Skeletal muscle tissue (tissue), 4 donors: Measurements from ENCODE around the gene FAM13A. TPM values are rescaled to one million over a fixed set of nuclear protein-coding genes. Genes with fewer than 3 reads are reported as not detected.

Experiments used
- H3K27ac ChIP-seq: one replicate; pipeline ENCODE4 v1.7.0; 2013; ENCODE audit warnings: mild to moderate bottlenecking, low read depth, low read length, inconsistent platforms
- H3K27me3 ChIP-seq, 3 donors: one replicate each; pipeline ENCODE4 v1.7.0; 2013; ENCODE audit warnings: low read length in 3 of 3; ENCODE audit not compliant: control insufficient read depth in 3 of 3, insufficient read depth in 3 of 3
- H3K36me3 ChIP-seq, 3 donors: one replicate each; pipeline ENCODE4 v1.7.0; 2013; ENCODE audit warnings: low read length in 3 of 3; ENCODE audit not compliant: control insufficient read depth in 3 of 3, insufficient read depth in 3 of 3
- H3K4me1 ChIP-seq, 3 donors: one replicate each; pipeline ENCODE4 v1.7.0; 2013; ENCODE audit warnings: low read length in 3 of 3, mild to moderate bottlenecking in 3 of 3; ENCODE audit not compliant: control insufficient read depth in 3 of 3, insufficient read depth in 3 of 3
- H3K4me3 ChIP-seq, 3 donors: one replicate each; pipeline ENCODE4 v1.7.0; 2013; ENCODE audit warnings: low read length in 3 of 3
- H3K9ac ChIP-seq, 3 donors: one replicate each; pipeline ENCODE4 v1.7.0; 2013; ENCODE audit warnings: low read length in 3 of 3, mild to moderate bottlenecking in 3 of 3, moderate library complexity in 2 of 3, low read depth in 1 of 3
- H3K9me3 ChIP-seq, 3 donors: one replicate each; pipeline ENCODE4 v1.7.0; 2013; ENCODE audit warnings: low read length in 3 of 3; ENCODE audit not compliant: control insufficient read depth in 3 of 3
- total RNA-seq: library from RNA; depleted of rRNA; stranded (reverse); fragments of >200 nt; gene quantifications from one replicate; pipeline ENCODE4 v1.2.3, GENCODE V29; 2014
- donor health status: Osteomylitis.

FAM13A gene
- total RNA-seq, 1 donor from 2014 or later, result 41.8 TPM

- no peak overlapping the region for H3K4me3 ChIP-seq
- H3K9ac ChIP-seq, result no peak overlapping the region
- H3K36me3 ChIP-seq, result no peaks in the 10 kb centered on the region
- H3K27me3 ChIP-seq, result no peaks in the 10 kb centered on the region
- H3K9me3 ChIP-seq, result no peaks in the 10 kb centered on the region
- H3K4me1 ChIP-seq, result peaks cover 0 to 6% (median 5%) of the 10 kb centered on the region in 3 donors
- H3K27ac ChIP-seq, result no peak overlapping the region
Observed at GRCh38 chr4:88991746-88992145, 65.2 kb downstream of the FAM13A start.

GRCh38 chr4:88989990-88990389, 67.0 kb downstream of the FAM13A start:
- no peaks in the 10 kb centered on the region for H3K27me3 ChIP-seq
- no peaks in the 10 kb centered on the region for H3K9me3 ChIP-seq

GRCh38 chr4:88985088-88985773, 71.8 kb downstream of the FAM13A start:
- Histone ChIP-seq H3K4me3 (no peak overlapping the region), H3K27ac (no peak overlapping the region), H3K36me3 (no peaks in the 10 kb centered on the region), H3K9ac (no peak overlapping the region), H3K4me1 (peaks cover 0 to 5% (median 4%) of the 10 kb centered on the region in 3 donors), H3K9me3 (no peaks in the 10 kb centered on the region), H3K27me3 (no peaks in the 10 kb centered on the region)

More at GRCh38 chr4:88989990-88990389, 67.0 kb downstream of the FAM13A start:
- H3K4me1 ChIP-seq, result peaks cover 0 to 6% (median 5%) of the 10 kb centered on the region in 3 donors
- no peaks in the 10 kb centered on the region for H3K36me3 ChIP-seq
- H3K27ac ChIP-seq, result no peak overlapping the region
- no peak overlapping the region for H3K4me3 ChIP-seq
- peak overlapping the region in 2 of 3 donors; percentile 7 to 47 for H3K9ac ChIP-seq

GRCh38 chr4:88982757-88983156, 74.2 kb downstream of the FAM13A start:
- no peak overlapping the region for H3K4me3 ChIP-seq
- H3K9me3 ChIP-seq, result no peaks in the 10 kb centered on the region
- no peaks in the 10 kb centered on the region for H3K4me1 ChIP-seq
- no peak overlapping the region for H3K9ac ChIP-seq
- no peaks in the 10 kb centered on the region for H3K36me3 ChIP-seq
- H3K27ac ChIP-seq, result no peak overlapping the region
- H3K27me3 ChIP-seq, result no peaks in the 10 kb centered on the region

- Histone ChIP-seq H3K36me3 (no peaks in the 10 kb centered on the region), H3K27me3 (no peaks in the 10 kb centered on the region), H3K9me3 (no peaks in the 10 kb centered on the region), H3K9ac (no peak overlapping the region), H3K4me1 (no peaks in the 10 kb centered on the region), H3K27ac (no peak overlapping the region), H3K4me3 (no peak overlapping the region)
Observed at GRCh38 chr4:88981993-88982392, 75.0 kb downstream of the FAM13A start.

GRCh38 chr4:88981556-88981955, 75.4 kb downstream of the FAM13A start:
- Histone ChIP-seq H3K9me3 (no peaks in the 10 kb centered on the region), H3K27ac (no peak overlapping the region), H3K4me3 (no peak overlapping the region), H3K36me3 (no peaks in the 10 kb centered on the region), H3K9ac (no peak overlapping the region), H3K27me3 (no peaks in the 10 kb centered on the region), H3K4me1 (no peaks in the 10 kb centered on the region)

- Histone ChIP-seq H3K27me3 (no peaks in the 10 kb centered on the region), H3K4me1 (no peaks in the 10 kb centered on the region), H3K9me3 (no peaks in the 10 kb centered on the region), H3K27ac (no peak overlapping the region), H3K36me3 (no peaks in the 10 kb centered on the region), H3K4me3 (no peak overlapping the region), H3K9ac (no peak overlapping the region)
Observed at GRCh38 chr4:88979276-88979675, 77.7 kb downstream of the FAM13A start.

- no peaks in the 10 kb centered on the region for H3K36me3 ChIP-seq
- H3K9ac ChIP-seq, result no peak overlapping the region
- H3K4me3 ChIP-seq, result no peak overlapping the region
- H3K27me3 ChIP-seq, result no peaks in the 10 kb centered on the region
- H3K4me1 ChIP-seq, result no peaks in the 10 kb centered on the region
- H3K9me3 ChIP-seq, result peaks cover 0 to 2% (median 0%) of the 10 kb centered on the region in 3 donors
- no peak overlapping the region for H3K27ac ChIP-seq
Observed at GRCh38 chr4:88976775-88977035, 80.3 kb downstream of the FAM13A start.

GRCh38 chr4:88975958-88976774, 80.8 kb downstream of the FAM13A start:
- Histone ChIP-seq H3K4me3 (no peak overlapping the region), H3K9ac (no peak overlapping the region), H3K36me3 (no peaks in the 10 kb centered on the region), H3K27me3 (no peaks in the 10 kb centered on the region), H3K27ac (no peak overlapping the region), H3K9me3 (peaks cover 0 to 2% (median 0%) of the 10 kb centered on the region in 3 donors), H3K4me1 (no peaks in the 10 kb centered on the region)

- Histone ChIP-seq H3K27me3 (no peaks in the 10 kb centered on the region), H3K27ac (no peak overlapping the region), H3K9ac (no peak overlapping the region), H3K36me3 (no peaks in the 10 kb centered on the region), H3K4me1 (peaks cover 0 to 3% (median 0%) of the 10 kb centered on the region in 3 donors), H3K4me3 (no peak overlapping the region), H3K9me3 (peaks cover 0 to 2% (median 0%) of the 10 kb centered on the region in 3 donors)
Observed at GRCh38 chr4:88971536-88971935, 85.4 kb downstream of the FAM13A start.
